ENCODE measurements around the gene UBE4A. TPM values are rescaled to one million over a fixed set of nuclear protein-coding genes. Genes with fewer than 3 reads are reported as not detected.
A peak's percentile ranks its signal among the peaks of the same experiment; 100 is the strongest.

The UBE4A gene
- total and polyA plus RNA-seq, 9 of the 15 experiments (the other 6 are each of a cell fraction or from before 2014, with no cell fraction given): 13.5 to 45.2 (median 26.8) TPM

GRCh38 chr11:118435893-118436624 lies 76.7 kb downstream of the UBE4A start, which contains the start of gene KMT2A (continued):
- TF ChIP-seq, protein P1, sequence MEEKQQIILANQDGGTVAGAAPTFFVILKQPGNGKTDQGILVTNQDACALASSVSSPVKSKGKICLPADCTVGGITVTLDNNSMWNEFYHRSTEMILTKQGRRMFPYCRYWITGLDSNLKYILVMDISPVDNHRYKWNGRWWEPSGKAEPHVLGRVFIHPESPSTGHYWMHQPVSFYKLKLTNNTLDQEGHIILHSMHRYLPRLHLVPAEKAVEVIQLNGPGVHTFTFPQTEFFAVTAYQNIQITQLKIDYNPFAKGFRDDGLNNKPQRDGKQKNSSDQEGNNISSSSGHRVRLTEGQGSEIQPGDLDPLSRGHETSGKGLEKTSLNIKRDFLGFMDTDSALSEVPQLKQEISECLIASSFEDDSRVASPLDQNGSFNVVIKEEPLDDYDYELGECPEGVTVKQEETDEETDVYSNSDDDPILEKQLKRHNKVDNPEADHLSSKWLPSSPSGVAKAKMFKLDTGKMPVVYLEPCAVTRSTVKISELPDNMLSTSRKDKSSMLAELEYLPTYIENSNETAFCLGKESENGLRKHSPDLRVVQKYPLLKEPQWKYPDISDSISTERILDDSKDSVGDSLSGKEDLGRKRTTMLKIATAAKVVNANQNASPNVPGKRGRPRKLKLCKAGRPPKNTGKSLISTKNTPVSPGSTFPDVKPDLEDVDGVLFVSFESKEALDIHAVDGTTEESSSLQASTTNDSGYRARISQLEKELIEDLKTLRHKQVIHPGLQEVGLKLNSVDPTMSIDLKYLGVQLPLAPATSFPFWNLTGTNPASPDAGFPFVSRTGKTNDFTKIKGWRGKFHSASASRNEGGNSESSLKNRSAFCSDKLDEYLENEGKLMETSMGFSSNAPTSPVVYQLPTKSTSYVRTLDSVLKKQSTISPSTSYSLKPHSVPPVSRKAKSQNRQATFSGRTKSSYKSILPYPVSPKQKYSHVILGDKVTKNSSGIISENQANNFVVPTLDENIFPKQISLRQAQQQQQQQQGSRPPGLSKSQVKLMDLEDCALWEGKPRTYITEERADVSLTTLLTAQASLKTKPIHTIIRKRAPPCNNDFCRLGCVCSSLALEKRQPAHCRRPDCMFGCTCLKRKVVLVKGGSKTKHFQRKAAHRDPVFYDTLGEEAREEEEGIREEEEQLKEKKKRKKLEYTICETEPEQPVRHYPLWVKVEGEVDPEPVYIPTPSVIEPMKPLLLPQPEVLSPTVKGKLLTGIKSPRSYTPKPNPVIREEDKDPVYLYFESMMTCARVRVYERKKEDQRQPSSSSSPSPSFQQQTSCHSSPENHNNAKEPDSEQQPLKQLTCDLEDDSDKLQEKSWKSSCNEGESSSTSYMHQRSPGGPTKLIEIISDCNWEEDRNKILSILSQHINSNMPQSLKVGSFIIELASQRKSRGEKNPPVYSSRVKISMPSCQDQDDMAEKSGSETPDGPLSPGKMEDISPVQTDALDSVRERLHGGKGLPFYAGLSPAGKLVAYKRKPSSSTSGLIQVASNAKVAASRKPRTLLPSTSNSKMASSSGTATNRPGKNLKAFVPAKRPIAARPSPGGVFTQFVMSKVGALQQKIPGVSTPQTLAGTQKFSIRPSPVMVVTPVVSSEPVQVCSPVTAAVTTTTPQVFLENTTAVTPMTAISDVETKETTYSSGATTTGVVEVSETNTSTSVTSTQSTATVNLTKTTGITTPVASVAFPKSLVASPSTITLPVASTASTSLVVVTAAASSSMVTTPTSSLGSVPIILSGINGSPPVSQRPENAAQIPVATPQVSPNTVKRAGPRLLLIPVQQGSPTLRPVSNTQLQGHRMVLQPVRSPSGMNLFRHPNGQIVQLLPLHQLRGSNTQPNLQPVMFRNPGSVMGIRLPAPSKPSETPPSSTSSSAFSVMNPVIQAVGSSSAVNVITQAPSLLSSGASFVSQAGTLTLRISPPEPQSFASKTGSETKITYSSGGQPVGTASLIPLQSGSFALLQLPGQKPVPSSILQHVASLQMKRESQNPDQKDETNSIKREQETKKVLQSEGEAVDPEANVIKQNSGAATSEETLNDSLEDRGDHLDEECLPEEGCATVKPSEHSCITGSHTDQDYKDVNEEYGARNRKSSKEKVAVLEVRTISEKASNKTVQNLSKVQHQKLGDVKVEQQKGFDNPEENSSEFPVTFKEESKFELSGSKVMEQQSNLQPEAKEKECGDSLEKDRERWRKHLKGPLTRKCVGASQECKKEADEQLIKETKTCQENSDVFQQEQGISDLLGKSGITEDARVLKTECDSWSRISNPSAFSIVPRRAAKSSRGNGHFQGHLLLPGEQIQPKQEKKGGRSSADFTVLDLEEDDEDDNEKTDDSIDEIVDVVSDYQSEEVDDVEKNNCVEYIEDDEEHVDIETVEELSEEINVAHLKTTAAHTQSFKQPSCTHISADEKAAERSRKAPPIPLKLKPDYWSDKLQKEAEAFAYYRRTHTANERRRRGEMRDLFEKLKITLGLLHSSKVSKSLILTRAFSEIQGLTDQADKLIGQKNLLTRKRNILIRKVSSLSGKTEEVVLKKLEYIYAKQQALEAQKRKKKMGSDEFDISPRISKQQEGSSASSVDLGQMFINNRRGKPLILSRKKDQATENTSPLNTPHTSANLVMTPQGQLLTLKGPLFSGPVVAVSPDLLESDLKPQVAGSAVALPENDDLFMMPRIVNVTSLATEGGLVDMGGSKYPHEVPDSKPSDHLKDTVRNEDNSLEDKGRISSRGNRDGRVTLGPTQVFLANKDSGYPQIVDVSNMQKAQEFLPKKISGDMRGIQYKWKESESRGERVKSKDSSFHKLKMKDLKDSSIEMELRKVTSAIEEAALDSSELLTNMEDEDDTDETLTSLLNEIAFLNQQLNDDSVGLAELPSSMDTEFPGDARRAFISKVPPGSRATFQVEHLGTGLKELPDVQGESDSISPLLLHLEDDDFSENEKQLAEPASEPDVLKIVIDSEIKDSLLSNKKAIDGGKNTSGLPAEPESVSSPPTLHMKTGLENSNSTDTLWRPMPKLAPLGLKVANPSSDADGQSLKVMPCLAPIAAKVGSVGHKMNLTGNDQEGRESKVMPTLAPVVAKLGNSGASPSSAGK (IDR thresholded peaks at IDR 0.05): peak; percentile 79
- TF ChIP-seq KLF16 (IDR thresholded peaks at IDR 0.05) (no peak), ZBTB26 (CRISPR knock-in tag; IDR thresholded peaks at IDR 0.05) (no peak), SMARCE1 (IDR thresholded peaks at IDR 0.05) (peak; percentile 88), ZNF197 (CRISPR knock-in tag; IDR thresholded peaks at IDR 0.05; ENCODE audit: low read depth) (peak; percentile 31; the same call in 1 of the 2 replicates), PBX2 (CRISPR knock-in tag; IDR thresholded peaks at IDR 0.05; ENCODE audit: low read depth) (no peak), PBX2 (tag; conservative IDR thresholded peaks at IDR 0.05; ENCODE audit: low read depth) (no peak), CAMTA2 (CRISPR knock-in tag; conservative IDR thresholded peaks at IDR 0.05) (no peak), CREB3 (tag; conservative IDR thresholded peaks at IDR 0.05; ENCODE audit: low read depth) (no peak), SMAD3 (CRISPR knock-in tag; conservative IDR thresholded peaks at IDR 0.05) (no peak), SMAD1 (IDR thresholded peaks at IDR 0.05; ENCODE audit: low read depth, low read length, partially characterized antibody) (no peak)

Measured in K562 (cell line).